WTC11 (cell line): ENCODE data around the gene EGFL8. TPM values are rescaled to one million over a fixed set of nuclear protein-coding genes. Genes with fewer than 3 reads are reported as not detected.
"Not testable (repeated sequence)": the region's sequence is repeated elsewhere in the genome, so short reads cannot be mapped to it uniquely, and the experiment has no call there.

Experiments
- ATAC-seq: fragments of 200-7000 bp; cut with Tn5 transposase; 2 replicates; pipeline ENCODE4 v1.10.0; 2021; ENCODE audit warnings: mild to moderate bottlenecking, moderate library complexity
- CTCF ChIA-PET: fragments of 300-600 bp; sonication (Branson Sonifier 250); formaldehyde crosslinking; loops from one replicate; lab custom pipeline; 2021; ENCODE audit warnings: antibody characterized with exemption; lab: Charles Lee
- POLR2A ChIA-PET: fragments of 350-600 bp; sonication (Branson Sonifier 250); formaldehyde crosslinking; loops from one replicate; lab custom pipeline; 2021; ENCODE audit warnings: antibody characterized with exemption; lab: Charles Lee
- DNase-seq: peaks from one replicate; pipeline ENCODE4 v3.0.0; 2021; ENCODE audit warnings: low spot score
- H3K27ac Mint-ChIP-seq: 2 replicates; pipeline ENCODE4 v1.8.0; 2021; ENCODE audit warnings: mixed read lengths
- H3K27me3 Mint-ChIP-seq: 2 replicates; pipeline ENCODE4 v1.8.0; 2021; ENCODE audit warnings: low read depth, mild to moderate bottlenecking, moderate library complexity, mixed read lengths
- H3K36me3 Mint-ChIP-seq: 2 replicates; pipeline ENCODE4 v1.8.0; 2021; ENCODE audit warnings: mixed read lengths
- H3K4me1 Mint-ChIP-seq: 2 replicates; pipeline ENCODE4 v1.8.0; 2022; ENCODE audit warnings: mixed read lengths
- H3K4me3 Mint-ChIP-seq: 2 replicates; pipeline ENCODE4 v1.8.0; 2021; ENCODE audit warnings: mild to moderate bottlenecking, moderate library complexity, mixed read lengths
- H3K9me3 Mint-ChIP-seq: 2 replicates; pipeline ENCODE4 v1.8.0; 2021; ENCODE audit warnings: mixed read lengths
- AFF4 ChIP-seq: sonication (generic); formaldehyde crosslinking; IDR thresholded peaks from 2 replicates; pipeline ENCODE4 v1.8.1; 2023; ENCODE audit warnings: mild to moderate bottlenecking, missing genetic modification reagents, borderline replicate concordance
- EMX1 ChIP-seq: fragments of 250-450 bp; sonication (Bioruptor Pico); IDR thresholded peaks from 2 replicates; pipeline ENCODE4 v1.8.0; 2021; ENCODE audit warnings: mild to moderate bottlenecking
- FOXP4 ChIP-seq: sonication (generic); formaldehyde crosslinking; IDR thresholded peaks from 2 replicates; pipeline ENCODE4 v1.8.0; 2022; ENCODE audit warnings: mild to moderate bottlenecking, missing genetic modification reagents
- GRHL2 ChIP-seq: fragments of 250-450 bp; sonication (Bioruptor Pico); IDR thresholded peaks from 2 replicates; pipeline ENCODE4 v1.8.0; 2022; ENCODE audit warnings: mild to moderate bottlenecking, moderate library complexity; ENCODE audit not compliant: insufficient replicate concordance, severe bottlenecking
- MXD4 ChIP-seq: fragments of 250-450 bp; sonication (Bioruptor Pico); IDR thresholded peaks from 2 replicates; pipeline ENCODE4 v1.8.0; 2021; ENCODE audit warnings: mild to moderate bottlenecking, moderate library complexity, borderline replicate concordance
- MYBL2 ChIP-seq: sonication (generic); formaldehyde crosslinking; IDR thresholded peaks from 2 replicates; pipeline ENCODE4 v1.8.1; 2023; ENCODE audit warnings: mild to moderate bottlenecking, moderate library complexity, missing genetic modification reagents
- NFATC4 ChIP-seq: fragments of 250-450 bp; sonication (Bioruptor Pico); IDR thresholded peaks from 2 replicates; pipeline ENCODE4 v1.9.0; 2021; ENCODE audit warnings: mild to moderate bottlenecking
- NFYB ChIP-seq: sonication (generic); formaldehyde crosslinking; conservative IDR thresholded peaks from 2 replicates; pipeline ENCODE4 v1.8.0; 2022; ENCODE audit warnings: low read depth, missing genetic modification reagents
- NR2C2 ChIP-seq: sonication (generic); formaldehyde crosslinking; IDR thresholded peaks from 2 replicates; pipeline ENCODE4 v1.8.0; 2022; ENCODE audit warnings: mild to moderate bottlenecking, missing genetic modification reagents
- RORB ChIP-seq: fragments of 250-450 bp; sonication (Bioruptor Pico); IDR thresholded peaks from 2 replicates; pipeline ENCODE4 v1.9.0; 2021; ENCODE audit warnings: mild to moderate bottlenecking
- SOX15 ChIP-seq: fragments of 250-450 bp; sonication (Bioruptor Pico); IDR thresholded peaks from 2 replicates; pipeline ENCODE4 v1.9.0; 2021; ENCODE audit warnings: mild to moderate bottlenecking
- ZBTB21 ChIP-seq: sonication (generic); formaldehyde crosslinking; IDR thresholded peaks from 2 replicates; pipeline ENCODE4 v1.8.1; 2023; ENCODE audit warnings: mild to moderate bottlenecking, missing genetic modification reagents, borderline replicate concordance
- ZNF121 ChIP-seq: sonication (generic); formaldehyde crosslinking; IDR thresholded peaks from 2 replicates; pipeline ENCODE4 v1.8.0; 2023; ENCODE audit warnings: missing genetic modification reagents
- ZNF396 ChIP-seq: fragments of 250-450 bp; sonication (Bioruptor Pico); IDR thresholded peaks from 2 replicates; pipeline ENCODE4 v1.8.0; 2021; ENCODE audit warnings: mild to moderate bottlenecking, moderate library complexity, borderline replicate concordance
- ZNF423 ChIP-seq: fragments of 250-450 bp; sonication (Bioruptor Pico); IDR thresholded peaks from 2 replicates; pipeline ENCODE4 v2.1.2; 2022; ENCODE audit warnings: mild to moderate bottlenecking, moderate library complexity
- ZNF425 ChIP-seq: fragments of 250-450 bp; sonication (Bioruptor Pico); conservative IDR thresholded peaks from 2 replicates; pipeline ENCODE4 v1.9.0; 2021; ENCODE audit warnings: mild to moderate bottlenecking
- total RNA-seq: library from RNA; stranded (reverse); gene quantifications from 3 replicates; pipeline ENCODE4 v1.2.3, GENCODE V29; 2021
- TF ChIP-seq, protein P1 (sequence below): sonication (generic); formaldehyde crosslinking; IDR thresholded peaks from 2 replicates; pipeline ENCODE4 v1.8.1; 2022; ENCODE audit warnings: mild to moderate bottlenecking, moderate library complexity, missing genetic modification reagents
- TF ChIP-seq, protein P2 (sequence below): sonication (generic); formaldehyde crosslinking; IDR thresholded peaks from 2 replicates; pipeline ENCODE4 v1.8.1; 2022; ENCODE audit warnings: low read depth, mild to moderate bottlenecking, moderate library complexity, missing genetic modification reagents, borderline replicate concordance
- TF ChIP-seq, protein P3 (sequence below): sonication (generic); formaldehyde crosslinking; IDR thresholded peaks from 2 replicates; pipeline ENCODE4 v1.8.1; 2023; ENCODE audit warnings: mild to moderate bottlenecking, moderate library complexity, missing genetic modification reagents

Gene EGFL8
- total RNA-seq, 1 experiment from 2014 or later: 17.5 TPM

DNA sequence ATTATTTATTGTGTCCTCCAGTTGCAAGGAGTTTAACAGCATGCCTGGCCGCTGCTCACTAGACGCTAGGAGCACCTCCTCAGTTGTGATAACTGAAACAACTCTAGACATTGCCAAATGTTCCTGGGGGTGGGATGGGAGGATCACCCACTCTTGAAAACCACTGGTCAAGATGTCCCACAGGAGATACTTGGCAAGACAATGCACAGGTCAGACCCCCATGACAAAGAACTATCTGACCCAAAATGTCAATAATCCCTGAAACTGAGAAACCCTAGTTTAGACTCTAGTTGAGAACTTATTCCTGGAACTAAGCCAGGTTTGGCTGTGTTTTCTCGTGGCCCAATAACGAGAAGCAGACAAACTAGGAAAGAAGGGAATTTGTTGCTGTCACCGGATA is 24.8 kb upstream of the EGFL8 start (continued):
- TF ChIP-seq ZNF425 (CRISPR knock-in tag): no peak
- no peak for TF ChIP-seq RORB (CRISPR knock-in tag)
- no peak for TF ChIP-seq NR2C2 (CRISPR knock-in tag)
- no peak for TF ChIP-seq GRHL2
- no peak for TF ChIP-seq ZNF396 (CRISPR knock-in tag)
- TF ChIP-seq SOX15: no peak
- TF ChIP-seq MYBL2: no peak
- TF ChIP-seq, protein P1, sequence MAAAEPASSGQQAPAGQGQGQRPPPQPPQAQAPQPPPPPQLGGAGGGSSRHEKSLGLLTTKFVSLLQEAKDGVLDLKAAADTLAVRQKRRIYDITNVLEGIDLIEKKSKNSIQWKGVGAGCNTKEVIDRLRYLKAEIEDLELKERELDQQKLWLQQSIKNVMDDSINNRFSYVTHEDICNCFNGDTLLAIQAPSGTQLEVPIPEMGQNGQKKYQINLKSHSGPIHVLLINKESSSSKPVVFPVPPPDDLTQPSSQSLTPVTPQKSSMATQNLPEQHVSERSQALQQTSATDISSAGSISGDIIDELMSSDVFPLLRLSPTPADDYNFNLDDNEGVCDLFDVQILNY: no peak
- TF ChIP-seq AFF4 (CRISPR knock-in tag): no peak
- TF ChIP-seq NFATC4 (CRISPR knock-in tag): no peak
- TF ChIP-seq ZBTB21 (CRISPR knock-in tag): no peak
- TF ChIP-seq, protein P2, sequence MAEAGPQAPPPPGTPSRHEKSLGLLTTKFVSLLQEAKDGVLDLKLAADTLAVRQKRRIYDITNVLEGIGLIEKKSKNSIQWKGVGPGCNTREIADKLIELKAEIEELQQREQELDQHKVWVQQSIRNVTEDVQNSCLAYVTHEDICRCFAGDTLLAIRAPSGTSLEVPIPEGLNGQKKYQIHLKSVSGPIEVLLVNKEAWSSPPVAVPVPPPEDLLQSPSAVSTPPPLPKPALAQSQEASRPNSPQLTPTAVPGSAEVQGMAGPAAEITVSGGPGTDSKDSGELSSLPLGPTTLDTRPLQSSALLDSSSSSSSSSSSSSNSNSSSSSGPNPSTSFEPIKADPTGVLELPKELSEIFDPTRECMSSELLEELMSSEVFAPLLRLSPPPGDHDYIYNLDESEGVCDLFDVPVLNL (CRISPR knock-in tag): no peak
- TF ChIP-seq, all 79 proteins: peak for 0

GRCh38 chr6:32140420-32141046 is 23.9 kb upstream of the EGFL8 start:
- H3K4me1 Mint-ChIP-seq: no peaks in the 10 kb centered on the region
- DNase-seq (no peak), ATAC-seq (no peak)
- H3K9me3 Mint-ChIP-seq: no peaks in the 10 kb centered on the region
- POLR2A ChIA-PET: interaction anchor here (0.6 kb wide), 1 partner anchor 302 kb away, joined by 3 read pairs; no protein-coding TSS in a partner anchor
- H3K4me3 Mint-ChIP-seq: no peak overlapping the region
- peaks cover 13% of the 10 kb centered on the region for H3K27me3 Mint-ChIP-seq
- H3K36me3 Mint-ChIP-seq: no peaks in the 10 kb centered on the region
- H3K27ac Mint-ChIP-seq: no peak overlapping the region
- TF ChIP-seq EMX1: no peak
- TF ChIP-seq FOXP4 (CRISPR knock-in tag): no peak
- TF ChIP-seq MXD4 (CRISPR knock-in tag): no peak
- TF ChIP-seq NFYB (CRISPR knock-in tag): no peak
- no peak for TF ChIP-seq ZNF121 (CRISPR knock-in tag)
- TF ChIP-seq, protein P3, sequence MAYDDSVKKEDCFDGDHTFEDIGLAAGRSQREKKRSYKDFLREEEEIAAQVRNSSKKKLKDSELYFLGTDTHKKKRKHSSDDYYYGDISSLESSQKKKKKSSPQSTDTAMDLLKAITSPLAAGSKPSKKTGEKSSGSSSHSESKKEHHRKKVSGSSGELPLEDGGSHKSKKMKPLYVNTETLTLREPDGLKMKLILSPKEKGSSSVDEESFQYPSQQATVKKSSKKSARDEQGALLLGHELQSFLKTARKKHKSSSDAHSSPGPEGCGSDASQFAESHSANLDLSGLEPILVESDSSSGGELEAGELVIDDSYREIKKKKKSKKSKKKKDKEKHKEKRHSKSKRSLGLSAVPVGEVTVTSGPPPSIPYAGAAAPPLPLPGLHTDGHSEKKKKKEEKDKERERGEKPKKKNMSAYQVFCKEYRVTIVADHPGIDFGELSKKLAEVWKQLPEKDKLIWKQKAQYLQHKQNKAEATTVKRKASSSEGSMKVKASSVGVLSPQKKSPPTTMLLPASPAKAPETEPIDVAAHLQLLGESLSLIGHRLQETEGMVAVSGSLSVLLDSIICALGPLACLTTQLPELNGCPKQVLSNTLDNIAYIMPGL: no peak
- TF ChIP-seq ZNF423 (CRISPR knock-in tag): no peak
- TF ChIP-seq, all 79 proteins: peak for 0
- CTCF ChIA-PET: interaction anchor here (1.2 kb wide), 1 partner anchor 10 kb away, joined by 5 read pairs; no protein-coding TSS in a partner anchor

- H3K27ac Mint-ChIP-seq, CTCF ChIA-PET, DNase-seq, H3K36me3 Mint-ChIP-seq, H3K9me3 Mint-ChIP-seq, ATAC-seq, H3K4me3 Mint-ChIP-seq, POLR2A ChIA-PET: not testable (repeated sequence)
- Mint-ChIP-seq H3K27me3 (peaks cover 33% of the 10 kb centered on the region), H3K4me1 (peaks cover 25% of the 10 kb centered on the region)
Measured at GRCh38 chr6:32144238-32144637, 20.2 kb upstream of the EGFL8 start.
